ENCODE measurements around the gene CYP26C1.
A peak's percentile ranks its signal among the peaks of the same experiment; 100 is the strongest.
"Not testable (repeated sequence)": the region's sequence is repeated elsewhere in the genome, so short reads cannot be mapped to it uniquely, and the experiment has no call there.

Gene CYP26C1

GRCh38 chr10:93079663-93080349, 19.2 kb downstream of the CYP26C1 start:
- DNase-seq, result no peak

- peak; percentile 39 for DNase-seq
Measured at GRCh38 chr10:93080350-93081046, 19.9 kb downstream of the CYP26C1 start.

GRCh38 chr10:93081318-93081717, 20.7 kb downstream of the CYP26C1 start:
- no peak for DNase-seq

GRCh38 chr10:93081834-93082233, 21.2 kb downstream of the CYP26C1 start:
- no peak for DNase-seq

GRCh38 chr10:93083743-93084539, 23.3 kb downstream of the CYP26C1 start:
- no peak for DNase-seq

GRCh38 chr10:93085272-93085859, 24.8 kb downstream of the CYP26C1 start:
- DNase-seq, result no peak

GRCh38 chr10:93086289-93086688, 25.7 kb downstream of the CYP26C1 start:
- DNase-seq, result no peak

- no peak for DNase-seq
Measured at GRCh38 chr10:93087846-93088245, 27.2 kb downstream of the CYP26C1 start.

- no peak for DNase-seq
Measured at GRCh38 chr10:93088466-93088865, 27.9 kb downstream of the CYP26C1 start.

- DNase-seq, result no peak
Measured at GRCh38 chr10:93090619-93091018, 30.0 kb downstream of the CYP26C1 start.

GRCh38 chr10:93091960-93092359, 31.4 kb downstream of the CYP26C1 start:
- no peak for DNase-seq

GRCh38 chr10:93095225-93095624, 34.6 kb downstream of the CYP26C1 start:
- no peak for DNase-seq

- no peak for DNase-seq
Measured at GRCh38 chr10:93096901-93097300, 36.3 kb downstream of the CYP26C1 start.

GRCh38 chr10:93097386-93097785, 36.8 kb downstream of the CYP26C1 start:
- DNase-seq, result no peak

- DNase-seq, result no peak
Measured at GRCh38 chr10:93098816-93099215, 38.2 kb downstream of the CYP26C1 start.

GRCh38 chr10:93099670-93100069, 39.1 kb downstream of the CYP26C1 start:
- no peak for DNase-seq

GRCh38 chr10:93101148-93101547, 40.5 kb downstream of the CYP26C1 start:
- DNase-seq, result not testable (repeated sequence)

- no peak for DNase-seq
Measured at GRCh38 chr10:93103953-93104352, 43.4 kb downstream of the CYP26C1 start.

- no peak for DNase-seq
Measured at GRCh38 chr10:93106631-93107072, 46.1 kb downstream of the CYP26C1 start.

- DNase-seq, result no peak
Measured at GRCh38 chr10:93110472-93111146, 50.0 kb downstream of the CYP26C1 start.

- no peak for DNase-seq
Measured at GRCh38 chr10:93113042-93113441, 52.4 kb downstream of the CYP26C1 start.

GRCh38 chr10:93115661-93116383, 55.2 kb downstream of the CYP26C1 start:
- no peak for DNase-seq

Measured in NCI-H1694 (cell line).